Sigmoid colon (tissue), 7 donors: ENCODE measurements around the gene NPHP1. TPM values are rescaled to one million over a fixed set of nuclear protein-coding genes. Genes with fewer than 3 reads are reported as not detected.
"Not testable (repeated sequence)": the region's sequence is repeated elsewhere in the genome, so short reads cannot be mapped to it uniquely, and the experiment has no call there.

Experiments used
- DNase-seq: peaks from one replicate; pipeline ENCODE4 v3.0.0-alpha.2; 2019
- H3K27ac ChIP-seq, 4 donors: fragments of 200-600 bp; sonication (generic); one replicate each; pipeline ENCODE4 v1.5.1; 2016 to 2019; ENCODE audit warnings: mild to moderate bottlenecking in 1 of 4
- H3K27me3 ChIP-seq, 3 donors: fragments of 200-600 bp; sonication (generic); one replicate each; pipeline ENCODE4 v1.5.1; 2019; ENCODE audit warnings: mild to moderate bottlenecking in 1 of 3
- H3K36me3 ChIP-seq, 4 donors: fragments of 200-600 bp; sonication (generic); one replicate each; pipeline ENCODE4 v1.5.1; 2016 to 2019
- H3K4me1 ChIP-seq, 4 donors: fragments of 200-600 bp; sonication (generic); one replicate each; pipeline ENCODE4 v1.5.1; 2017 to 2019
- H3K4me3 ChIP-seq, 4 donors: fragments of 200-600 bp; sonication (generic); one replicate each; pipeline ENCODE4 v1.5.1; 2017 to 2019; ENCODE audit warnings: mild to moderate bottlenecking in 2 of 4, moderate library complexity in 1 of 4
- H3K9me3 ChIP-seq, 4 donors: fragments of 200-600 bp in 3 of 4; sonication (generic) in 3 of 4; one replicate each; pipeline versions ENCODE4 v1.5.1 to v1.6.1; 2013 to 2019
- EP300 ChIP-seq, 4 donors: sonication (generic); formaldehyde crosslinking; IDR thresholded peaks; one replicate each; pipeline ENCODE4 v1.6.1; 2017; ENCODE audit warnings: antibody characterized with exemption in 4 of 4
- POLR2A ChIP-seq, 2 donors: fragments of 450-650 bp; IDR thresholded peaks; one replicate each; pipeline ENCODE4 v1.6.1; 2016; ENCODE audit warnings: antibody characterized with exemption in 2 of 2, mild to moderate bottlenecking in 2 of 2, moderate library complexity in 2 of 2
- POLR2AphosphoS5 ChIP-seq, 4 donors: sonication (generic); formaldehyde crosslinking; IDR thresholded peaks; one replicate each; pipeline ENCODE4 v1.6.1; 2017; ENCODE audit warnings: antibody characterized with exemption in 4 of 4
- WGBS, 2 donors: extraction: QIAGEN DNeasy Blood & Tissue Kit; methylation state at CpG; one replicate each; pipeline ENCODE4 v1.1.7; 2013; 5-methylcytosine and 5-hydroxymethylcytosine counted together
- intact Hi-C: fragments of 100-400 bp; cut with DNase I; formaldehyde crosslinking; loops from one replicate; pipeline ENCODE4 v1.15.1; 2023
- polyA plus RNA-seq, 3 donors: library from polyadenylated mRNA; stranded (reverse); fragments of 200-250 nt; gene quantifications; one replicate each; pipeline ENCODE4 v1.2.3, GENCODE V29; 2013
- total RNA-seq, 4 donors: library from RNA; depleted of rRNA; stranded (reverse); fragments of >200 nt; gene quantifications; one replicate each; pipeline ENCODE4 v1.1.0, GENCODE V29; 2016
- TF ChIP-seq, protein P1 (sequence below), 4 experiments: fragments of 450-650 bp in 3 of 4; fragments of 200-600 bp in 1 of 4; IDR thresholded peaks; one replicate each; pipeline ENCODE4 v1.5.1; 2016 to 2019; ENCODE audit warnings: antibody characterized with exemption in 4 of 4, mild to moderate bottlenecking in 3 of 4, moderate library complexity in 2 of 4
- donor health status: healthy with polysubstance abuse.
- donor health status: Bipolar disorder and iron deficiency.
- donor health status: healthy.

Gene NPHP1
- total and polyA plus RNA-seq, 7 donors, result 0.60 to 12.5 (median 6.1) TPM

DNA sequence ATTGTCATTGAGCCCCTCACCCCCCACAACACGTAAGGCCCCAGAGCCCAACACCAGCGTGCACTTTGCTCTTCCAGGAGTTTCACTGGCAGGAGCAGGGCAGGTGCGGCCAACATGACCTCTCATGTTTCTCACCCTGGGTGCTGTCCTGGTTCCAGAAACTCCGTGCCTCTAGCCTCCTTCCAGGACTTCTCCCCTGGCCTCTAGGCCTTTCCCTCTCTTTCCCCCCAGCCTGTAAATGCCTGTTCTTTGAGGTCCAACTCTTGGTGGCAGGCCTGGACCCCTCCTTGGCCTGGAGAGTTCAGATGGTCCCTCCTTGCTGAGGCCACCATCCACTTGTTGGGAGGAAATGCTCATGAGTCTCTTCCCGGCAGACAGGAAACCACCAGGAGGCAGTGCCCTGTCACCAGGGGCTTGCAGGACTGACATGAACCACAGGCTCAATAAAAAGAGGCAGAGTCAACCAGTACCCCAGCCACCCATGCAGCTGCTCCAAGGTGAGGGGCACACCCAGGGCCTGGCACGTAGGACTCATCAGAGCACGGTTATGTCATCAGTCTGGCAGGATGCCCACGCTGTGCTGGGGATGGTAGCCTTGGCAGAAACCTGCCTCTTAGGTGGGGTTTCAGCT, 90.7 kb downstream of the NPHP1 start:
- Histone ChIP-seq H3K4me1 (peaks cover 0 to 15% (median 12%) of the 10 kb centered on the region in 4 donors), H3K36me3 (no peaks in the 10 kb centered on the region), H3K9me3 (no peaks in the 10 kb centered on the region), H3K4me3 (no peak overlapping the region), H3K27me3 (peaks cover 27 to 52% (median 27%) of the 10 kb centered on the region in 3 donors), H3K27ac (peak overlapping the region in 1 of 4 donors; percentile 69)
- WGBS, 2 donors, result 17 to 49% methylated on average over 8 of the region's 8 CpGs
- no peak for DNase-seq
- intact Hi-C loops, result no loop called here
- TF ChIP-seq POLR2AphosphoS5 (IDR thresholded peaks at IDR 0.05), result peak in 1 of 4 donors; percentile 18
- TF ChIP-seq POLR2A (IDR thresholded peaks at IDR 0.05), result peak in 1 of 2 donors; percentile 11
- no peak for TF ChIP-seq EP300 (IDR thresholded peaks at IDR 0.05)
- TF ChIP-seq, protein P1, sequence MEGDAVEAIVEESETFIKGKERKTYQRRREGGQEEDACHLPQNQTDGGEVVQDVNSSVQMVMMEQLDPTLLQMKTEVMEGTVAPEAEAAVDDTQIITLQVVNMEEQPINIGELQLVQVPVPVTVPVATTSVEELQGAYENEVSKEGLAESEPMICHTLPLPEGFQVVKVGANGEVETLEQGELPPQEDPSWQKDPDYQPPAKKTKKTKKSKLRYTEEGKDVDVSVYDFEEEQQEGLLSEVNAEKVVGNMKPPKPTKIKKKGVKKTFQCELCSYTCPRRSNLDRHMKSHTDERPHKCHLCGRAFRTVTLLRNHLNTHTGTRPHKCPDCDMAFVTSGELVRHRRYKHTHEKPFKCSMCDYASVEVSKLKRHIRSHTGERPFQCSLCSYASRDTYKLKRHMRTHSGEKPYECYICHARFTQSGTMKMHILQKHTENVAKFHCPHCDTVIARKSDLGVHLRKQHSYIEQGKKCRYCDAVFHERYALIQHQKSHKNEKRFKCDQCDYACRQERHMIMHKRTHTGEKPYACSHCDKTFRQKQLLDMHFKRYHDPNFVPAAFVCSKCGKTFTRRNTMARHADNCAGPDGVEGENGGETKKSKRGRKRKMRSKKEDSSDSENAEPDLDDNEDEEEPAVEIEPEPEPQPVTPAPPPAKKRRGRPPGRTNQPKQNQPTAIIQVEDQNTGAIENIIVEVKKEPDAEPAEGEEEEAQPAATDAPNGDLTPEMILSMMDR (IDR thresholded peaks at IDR 0.05), result no peak

DNA sequence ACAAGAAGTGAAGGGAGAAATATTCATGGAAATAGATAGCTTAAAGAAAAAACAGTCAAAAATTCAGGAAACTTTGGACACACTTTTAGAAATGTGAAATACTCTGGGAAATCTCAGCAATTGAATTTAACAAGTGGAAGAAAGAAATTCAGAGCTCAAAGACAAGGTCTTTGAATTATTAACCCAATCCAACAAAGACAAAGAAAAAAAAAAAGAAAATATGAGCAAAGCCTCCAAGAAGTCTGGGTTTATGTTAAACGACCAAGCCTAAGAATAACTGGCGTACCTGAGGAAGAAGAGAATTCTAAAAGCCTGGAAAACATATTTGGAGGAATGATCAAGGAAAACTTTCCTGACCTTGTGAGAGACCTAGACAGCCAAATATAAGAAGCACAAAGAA, 96.5 kb downstream of the NPHP1 start:
- WGBS, 2 donors, result 82 to 89% methylated on average over 2 of the region's 2 CpGs
- H3K27me3 ChIP-seq, H3K27ac ChIP-seq, intact Hi-C loops, H3K4me3 ChIP-seq, H3K36me3 ChIP-seq, H3K4me1 ChIP-seq, H3K9me3 ChIP-seq, DNase-seq: not testable (repeated sequence)

DNA sequence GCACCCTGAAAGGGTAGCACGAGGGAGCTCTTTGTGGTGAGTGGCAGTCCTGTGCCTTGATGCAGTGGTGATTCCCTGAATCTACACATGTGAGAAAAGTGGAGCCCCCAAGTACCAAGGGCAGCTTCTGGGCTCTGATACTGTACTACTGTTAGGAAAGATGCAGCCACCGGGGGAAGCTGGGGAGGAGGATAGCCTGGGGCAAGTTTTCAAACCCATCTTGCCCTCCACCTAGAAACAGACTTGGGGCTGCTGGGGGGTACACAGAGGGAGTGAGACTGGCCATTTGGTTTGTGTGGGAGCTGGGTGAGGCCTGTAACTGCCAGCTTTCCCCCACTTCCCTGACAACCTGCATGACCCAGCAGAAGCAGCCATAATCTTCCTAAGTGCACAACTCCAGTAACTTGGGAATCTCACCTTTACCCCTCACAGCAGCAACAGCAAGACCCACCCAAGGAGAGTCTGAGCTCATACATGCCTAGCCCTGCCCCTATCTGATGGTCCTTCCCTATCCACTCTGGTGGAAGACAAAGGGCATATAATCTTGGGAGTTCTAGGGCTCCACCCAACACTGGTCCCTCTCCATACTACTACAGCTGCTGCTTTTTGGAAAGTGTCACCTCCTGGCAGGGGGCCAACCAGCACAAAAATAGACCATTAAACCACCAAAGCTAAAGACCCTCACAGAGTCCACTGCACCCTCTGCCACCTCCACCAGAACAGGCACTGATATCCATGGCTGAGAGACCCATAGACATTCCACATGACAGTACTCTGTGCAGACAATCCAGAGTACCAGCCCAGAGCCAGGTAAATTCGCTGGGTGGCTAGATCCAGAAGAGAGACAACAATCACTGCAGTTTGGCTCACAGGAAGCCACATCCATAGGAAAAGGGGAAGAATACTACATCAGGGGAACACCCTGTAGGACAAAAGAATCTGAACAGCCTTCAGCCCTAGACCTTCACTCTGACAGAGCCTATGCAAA, 97.4 kb downstream of the NPHP1 start:
- no peaks in the 10 kb centered on the region for H3K9me3 ChIP-seq
- peaks cover 0 to 6% (median 0%) of the 10 kb centered on the region in 3 donors for H3K27me3 ChIP-seq
- H3K27ac ChIP-seq, result no peak overlapping the region
- no peak for DNase-seq
- no peak overlapping the region for H3K4me3 ChIP-seq
- TF ChIP-seq, protein P1 (IDR thresholded peaks at IDR 0.05), result no peak
- TF ChIP-seq POLR2AphosphoS5 (IDR thresholded peaks at IDR 0.05) (no peak), POLR2A (IDR thresholded peaks at IDR 0.05) (no peak), EP300 (IDR thresholded peaks at IDR 0.05) (no peak)
- WGBS, 2 donors, result 89 to 93% methylated on average over 3 of the region's 3 CpGs
- H3K36me3 ChIP-seq, result no peaks in the 10 kb centered on the region
- H3K4me1 ChIP-seq, result no peaks in the 10 kb centered on the region
- intact Hi-C loops, result no loop called here

DNA sequence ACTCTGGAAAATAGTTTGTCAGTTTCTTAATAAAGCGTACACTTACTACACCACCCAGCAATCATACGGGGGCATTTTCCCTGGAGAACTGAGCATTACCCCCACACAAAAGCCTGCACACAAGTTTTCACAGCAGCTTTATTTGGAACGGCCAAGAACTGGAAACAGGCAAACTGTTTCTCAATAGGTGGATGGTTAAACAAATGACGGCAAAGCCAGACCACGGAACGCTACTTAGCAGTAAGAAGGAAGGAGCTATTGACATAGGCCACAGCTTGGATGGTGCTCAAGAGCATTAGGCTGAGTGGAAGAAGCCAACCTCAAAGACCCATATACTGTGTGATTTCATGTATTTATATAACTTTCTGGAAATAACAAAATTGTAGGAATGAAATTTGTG, 98.2 kb downstream of the NPHP1 start:
- WGBS, 2 donors, result 33 to 55% methylated on average over 6 of the region's 6 CpGs
- DNase-seq, result no peak
- Histone ChIP-seq H3K36me3 (no peaks in the 10 kb centered on the region), H3K27me3 (peaks cover 0 to 6% (median 0%) of the 10 kb centered on the region in 3 donors), H3K9me3 (no peaks in the 10 kb centered on the region), H3K27ac (peak overlapping the region in 1 of 4 donors; percentile 42), H3K4me1 (peaks cover 0 to 7% (median 5%) of the 10 kb centered on the region in 4 donors), H3K4me3 (no peak overlapping the region)
- TF ChIP-seq, protein P1 (IDR thresholded peaks at IDR 0.05), result no peak
- TF ChIP-seq POLR2A (IDR thresholded peaks at IDR 0.05) (no peak), POLR2AphosphoS5 (IDR thresholded peaks at IDR 0.05) (no peak), EP300 (IDR thresholded peaks at IDR 0.05) (no peak)
- intact Hi-C loops, result no loop called here
